A549 (cell line): ENCODE results near the gene DYRK1A.

Experiments used
- CTCF ChIP-seq: fragments of >200 bp; sonication (Bioruptor Twin); formaldehyde crosslinking; IDR thresholded peaks from 3 replicates; pipeline ENCODE4 v1.5.1; 2016
- EP300 ChIP-seq, 2 experiments: fragments of >200 bp; sonication (Bioruptor Twin); formaldehyde crosslinking; IDR thresholded peaks; 2 replicates in 1 of 2; 3 replicates in 1 of 2; pipeline ENCODE4 v1.6.1; 2016 to 2017
- JUNB ChIP-seq: fragments of >200 bp; sonication (Bioruptor Twin); formaldehyde crosslinking; IDR thresholded peaks from 2 replicates; pipeline ENCODE4 v1.6.1; 2016
- MAX ChIP-seq: IDR thresholded peaks from 2 replicates; pipeline ENCODE4 v1.6.1; 2012

- TF ChIP-seq CTCF (no peak), MAX (no peak), EP300 (IDR thresholded peaks at IDR 0.05) (no peak), JUNB (no peak)
Measured at GRCh38 chr21:37535130-37535529, 168.6 kb downstream of the DYRK1A start.
